Activated CD8-positive, alpha-beta memory T cell treated with anti-CD3 and anti-CD28 coated beads for 36 hours (primary cell): ENCODE measurements around the gene SPRN. TPM values are rescaled to one million over a fixed set of nuclear protein-coding genes. Genes with fewer than 3 reads are reported as not detected.
"Not testable (repeated sequence)": the region's sequence is repeated elsewhere in the genome, so short reads cannot be mapped to it uniquely, and the experiment has no call there.

Experiments used
- CTCF ChIA-PET: fragments of 350-600 bp; sonication (Branson Sonifier 250); formaldehyde crosslinking; loops from one replicate; lab custom pipeline; 2021; ENCODE audit warnings: antibody characterized with exemption; lab: Charles Lee
- POLR2A ChIA-PET: fragments of 350-600 bp; sonication (Branson Sonifier 250); formaldehyde crosslinking; loops from one replicate; lab custom pipeline; 2021; ENCODE audit warnings: antibody characterized with exemption; lab: Charles Lee
- total RNA-seq, 2 experiments: library from RNA; stranded (reverse); gene quantifications; one replicate each; pipeline ENCODE4 v1.2.3, GENCODE V29; 2021

Gene SPRN
- total RNA-seq, 2 experiments from 2014 or later, result not detected

- ChIA-PET POLR2A (no interaction called here), CTCF (no interaction called here)
Measured at GRCh38 chr10:133419211-133419950, 5.0 kb downstream of the SPRN start.

GRCh38 chr10:133418289-133418993 lies 6.0 kb downstream of the SPRN start:
- ChIA-PET CTCF (no interaction called here), POLR2A (no interaction called here)

- ChIA-PET POLR2A (no interaction called here), CTCF (no interaction called here)
Measured at GRCh38 chr10:133415752-133416151, 8.7 kb downstream of the SPRN start.

- POLR2A ChIA-PET, CTCF ChIA-PET: not testable (repeated sequence)
Measured at GRCh38 chr10:133414401-133414800, 10.0 kb downstream of the SPRN start.

- ChIA-PET CTCF (no interaction called here), POLR2A (no interaction called here)
Measured at GRCh38 chr10:133412381-133412711, 12.1 kb downstream of the SPRN start.

GRCh38 chr10:133411523-133412380 lies 12.7 kb downstream of the SPRN start:
- ChIA-PET CTCF (no interaction called here), POLR2A (no interaction called here)

GRCh38 chr10:133405844-133406527 lies 18.4 kb downstream of the SPRN start:
- POLR2A ChIA-PET, result no interaction called here
- CTCF ChIA-PET, result no interaction called here

- CTCF ChIA-PET, result no interaction called here
- POLR2A ChIA-PET, result no interaction called here
Measured at GRCh38 chr10:133405272-133405671, 19.2 kb downstream of the SPRN start.

- CTCF ChIA-PET, result no interaction called here
- POLR2A ChIA-PET, result no interaction called here
Measured at GRCh38 chr10:133403784-133404183, 20.6 kb downstream of the SPRN start.

GRCh38 chr10:133403359-133403758 lies 21.1 kb downstream of the SPRN start:
- CTCF ChIA-PET, result no interaction called here
- POLR2A ChIA-PET, result no interaction called here

- ChIA-PET POLR2A (interaction anchor here (0.9 kb wide), 1 partner anchor 12 kb away, joined by 4 read pairs; no protein-coding TSS in a partner anchor), CTCF (interaction anchor here (1.3 to 1.8 kb wide), 3 partner anchors 12 to 86 kb away, joined by 3 to 6 read pairs (median 4); no protein-coding TSS in a partner anchor)
Measured at GRCh38 chr10:133401981-133402725, 22.3 kb downstream of the SPRN start.

GRCh38 chr10:133401500-133401899 lies 22.9 kb downstream of the SPRN start:
- POLR2A ChIA-PET, result interaction anchor here (0.9 kb wide), 1 partner anchor 11 kb away, joined by 4 read pairs; no protein-coding TSS in a partner anchor
- CTCF ChIA-PET, result interaction anchor here (1.3 to 1.8 kb wide), 3 partner anchors 11 to 86 kb away, joined by 3 to 6 read pairs (median 4); no protein-coding TSS in a partner anchor

GRCh38 chr10:133400624-133401424 lies 23.6 kb downstream of the SPRN start:
- ChIA-PET CTCF (interaction anchor here (0.5 to 1.8 kb wide), 3 partner anchors 10 to 144 kb away, joined by 3 to 6 read pairs (median 4); no protein-coding TSS in a partner anchor), POLR2A (interaction anchor here (0.9 kb wide), 1 partner anchor 10 kb away, joined by 4 read pairs; no protein-coding TSS in a partner anchor)

GRCh38 chr10:133399123-133399601 lies 25.3 kb downstream of the SPRN start:
- POLR2A ChIA-PET, result no interaction called here
- CTCF ChIA-PET, result no interaction called here

- POLR2A ChIA-PET, result no interaction called here
- CTCF ChIA-PET, result interaction anchor here (1.7 kb wide), 1 partner anchor 68 kb away, joined by 3 read pairs; no protein-coding TSS in a partner anchor
Measured at GRCh38 chr10:133397938-133398337, 26.5 kb downstream of the SPRN start.

- POLR2A ChIA-PET, result no interaction called here
- CTCF ChIA-PET, result interaction anchor here (1.7 to 1.8 kb wide), 2 partner anchors 66 to 67 kb away, joined by 3 to 6 read pairs; no protein-coding TSS in a partner anchor
Measured at GRCh38 chr10:133396035-133396624, 28.3 kb downstream of the SPRN start.

- ChIA-PET CTCF (interaction anchor here (1.8 kb wide), 1 partner anchor 66 kb away, joined by 6 read pairs; no protein-coding TSS in a partner anchor), POLR2A (no interaction called here)
Measured at GRCh38 chr10:133394801-133395221, 29.6 kb downstream of the SPRN start.
